ENCODE results near the gene AMMECR1.

- TF ChIP-seq ZNF274 (IDR thresholded peaks at IDR 0.05; ENCODE audit: low read depth, low read length) (no peak), YY1 (IDR thresholded peaks at IDR 0.05; ENCODE audit: insufficient read depth, insufficient read length) (no peak)
These were observed 91.0 kb downstream of the AMMECR1 start for GRCh38 chrX:110226931-110227330.
